H1 (cell line): ENCODE data around the gene TMEM117. TPM values are rescaled to one million over a fixed set of nuclear protein-coding genes. Genes with fewer than 3 reads are reported as not detected.
A peak's percentile ranks its signal among the peaks of the same experiment; 100 is the strongest.

ENCODE experiments used
- CTCF ChIA-PET: fragments of 300-600 bp; sonication (Branson Sonifier 250); formaldehyde crosslinking; loops from one replicate; lab custom pipeline; 2021; ENCODE audit not compliant: partially characterized antibody; lab: Charles Lee
- POLR2A ChIA-PET: fragments of 300-600 bp; sonication (Branson Sonifier 250); formaldehyde crosslinking; loops from one replicate; lab custom pipeline; 2021; ENCODE audit warnings: inconsistent platforms; ENCODE audit not compliant: partially characterized antibody; lab: Charles Lee
- DNase-seq, 2 experiments: peaks; one replicate each; pipeline versions ENCODE4 v3.0.0 to v3.0.0-alpha.2; 2010 to 2022; ENCODE audit warnings: low spot score in 2 of 2, low read depth in 1 of 2, mixed read lengths in 1 of 2
- FAIRE-seq: peaks from 2 replicates; lab custom pipeline; 2011; peaks lifted over from hg19 to GRCh38; lab: Jason Lieb, UNC
- H2AFZ ChIP-seq: 2 replicates; pipeline ENCODE4 v1.8.1; 2012; ENCODE audit warnings: low read length, inconsistent platforms
- H2AK5ac ChIP-seq: 2 replicates; pipeline ENCODE4 v1.6.1; 2013; ENCODE audit warnings: low read depth, low read length
- H2BK120ac ChIP-seq: replicated peaks from 2 replicates; pipeline ENCODE3; 2013; ENCODE audit warnings: low read depth, low read length, inconsistent platforms
- H2BK12ac ChIP-seq: 2 replicates; pipeline ENCODE4 v1.6.1; 2013; ENCODE audit warnings: low read depth, low read length
- H2BK15ac ChIP-seq: 2 replicates; pipeline ENCODE4 v1.6.1; 2013; ENCODE audit warnings: low read length
- H2BK20ac ChIP-seq: 2 replicates; pipeline ENCODE4 v1.6.1; 2013; ENCODE audit warnings: low read length
- H2BK5ac ChIP-seq: 2 replicates; pipeline ENCODE4 v1.6.1; 2013; ENCODE audit warnings: low read depth, low read length
- H3K14ac ChIP-seq: 2 replicates; pipeline ENCODE4 v1.6.1; 2013; ENCODE audit warnings: inconsistent platforms; ENCODE audit not compliant: insufficient read length
- H3K18ac ChIP-seq: 2 replicates; pipeline ENCODE4 v1.6.1; 2013; ENCODE audit warnings: low read length; ENCODE audit errors: extremely low read depth
- H3K23ac ChIP-seq: 2 replicates; pipeline ENCODE4 v1.6.1; 2013; ENCODE audit warnings: inconsistent platforms; ENCODE audit not compliant: insufficient read length
- H3K23me2 ChIP-seq: 2 replicates; pipeline ENCODE4 v1.6.1; 2013; ENCODE audit warnings: low read depth, low read length
- H3K27ac ChIP-seq: 2 replicates; pipeline ENCODE4 v1.6.1; 2011; ENCODE audit warnings: low read depth, low read length, inconsistent platforms
- H3K27me3 ChIP-seq, 4 experiments: replicated peaks in 1 of 4; 1 replicate in 1 of 4; 2 replicates in 3 of 4; pipeline versions ENCODE4 v1.6.1 to v1.8.1; 2011 to 2013; ENCODE audit warnings: low read length in 3 of 4, mild to moderate bottlenecking in 3 of 4, inconsistent platforms in 2 of 4, mixed read lengths in 2 of 4, moderate library complexity in 1 of 4; ENCODE audit not compliant: control insufficient read depth in 3 of 4, insufficient read depth in 3 of 4; ENCODE audit errors: extremely low read depth in 1 of 4
- H3K36me3 ChIP-seq, 4 experiments: 2 replicates each; pipeline versions ENCODE4 v1.6.1 to v1.8.1; 2011 to 2013; ENCODE audit warnings: mild to moderate bottlenecking in 4 of 4, low read length in 3 of 4, moderate library complexity in 2 of 4, control low read depth in 1 of 4, inconsistent platforms in 1 of 4; ENCODE audit not compliant: insufficient read depth in 4 of 4, control insufficient read depth in 2 of 4
- H3K4ac ChIP-seq: replicated peaks from 2 replicates; pipeline ENCODE3; 2013; ENCODE audit warnings: low read length, low read depth, mixed read lengths, inconsistent platforms; ENCODE audit not compliant: insufficient read length
- H3K4me1 ChIP-seq, 4 experiments: replicated peaks in 1 of 4; 1 replicate in 1 of 4; 2 replicates in 3 of 4; pipeline versions ENCODE4 v1.6.1 to v1.8.1; 2011 to 2013; ENCODE audit warnings: low read length in 3 of 4, inconsistent platforms in 2 of 4, mixed read lengths in 1 of 4; ENCODE audit not compliant: insufficient read depth in 4 of 4, control insufficient read depth in 3 of 4
- H3K4me2 ChIP-seq, 2 experiments: 2 replicates each; pipeline versions ENCODE4 v1.6.1 to v1.8.1; 2011 to 2013; ENCODE audit warnings: low read depth in 2 of 2, low read length in 2 of 2, control low read depth in 1 of 2, inconsistent platforms in 1 of 2, mild to moderate bottlenecking in 1 of 2; ENCODE audit not compliant: insufficient read depth in 1 of 2
- H3K4me3 ChIP-seq, 4 experiments: fragments of 200-600, 300-600 bp in 1 of 4; sonication (generic), shearing (Covaris generic), sonication (Bioruptor Twin) in 1 of 4; 2 replicates each; pipeline versions ENCODE4 v1.5.1 to v1.8.1; 2011 to 2016; ENCODE audit warnings: low read length in 4 of 4, low read depth in 3 of 4, control low read depth in 2 of 4, inconsistent platforms in 2 of 4, mild to moderate bottlenecking in 2 of 4, mixed read lengths in 1 of 4, moderate library complexity in 1 of 4; ENCODE audit not compliant: insufficient read depth in 2 of 4; ENCODE audit errors: extremely low read depth in 1 of 4
- H3K56ac ChIP-seq: replicated peaks from 2 replicates; pipeline ENCODE3; 2013; ENCODE audit warnings: low read depth, mild to moderate bottlenecking, mixed read lengths, low read length, inconsistent platforms; ENCODE audit not compliant: insufficient read length
- H3K79me1 ChIP-seq: 2 replicates; pipeline ENCODE4 v1.6.1; 2013; ENCODE audit warnings: low read depth, low read length, control low read depth
- H3K79me2 ChIP-seq, 2 experiments: 2 replicates each; pipeline versions ENCODE4 v1.6.1 to v1.8.1; 2012 to 2013; ENCODE audit warnings: low read length in 2 of 2, mild to moderate bottlenecking in 2 of 2, inconsistent platforms in 1 of 2; ENCODE audit not compliant: insufficient read depth in 2 of 2, control insufficient read depth in 1 of 2
- H3K9ac ChIP-seq, 4 experiments: replicated peaks in 1 of 4; 1 replicate in 1 of 4; 2 replicates in 3 of 4; pipeline versions ENCODE4 v1.6.1 to v1.8.1; 2011 to 2013; ENCODE audit warnings: low read depth in 3 of 4, low read length in 3 of 4, control low read depth in 2 of 4, mild to moderate bottlenecking in 2 of 4, moderate library complexity in 2 of 4, inconsistent platforms in 1 of 4; ENCODE audit errors: extremely low read depth in 1 of 4
- H3K9me3 ChIP-seq, 2 experiments: 2 replicates each; pipeline versions ENCODE4 v1.6.1 to v1.8.1; 2012 to 2013; ENCODE audit warnings: mild to moderate bottlenecking in 2 of 2, moderate library complexity in 2 of 2, control low read depth in 1 of 2, inconsistent platforms in 1 of 2, low read depth in 1 of 2, low read length in 1 of 2, mixed read lengths in 1 of 2; ENCODE audit not compliant: insufficient read depth in 2 of 2
- H4K20me1 ChIP-seq, 2 experiments: replicated peaks in 1 of 2; 2 replicates each; pipeline versions ENCODE3 to v1.8.1; 2011 to 2013; ENCODE audit warnings: inconsistent platforms in 2 of 2, low read length in 2 of 2, mild to moderate bottlenecking in 1 of 2; ENCODE audit not compliant: insufficient read depth in 2 of 2, control insufficient read depth in 1 of 2
- H4K5ac ChIP-seq: 2 replicates; pipeline ENCODE4 v1.6.1; 2013; ENCODE audit warnings: low read length, low read depth, mixed read lengths, inconsistent platforms; ENCODE audit not compliant: insufficient read length
- H4K8ac ChIP-seq: 2 replicates; pipeline ENCODE4 v1.8.0; 2013; ENCODE audit warnings: mild to moderate bottlenecking, moderate library complexity, low read length, inconsistent platforms; ENCODE audit not compliant: insufficient read depth; ENCODE audit errors: extremely low read depth
- H4K91ac ChIP-seq: replicated peaks from 2 replicates; pipeline ENCODE3; 2013; ENCODE audit warnings: low read length, mixed read lengths, inconsistent platforms; ENCODE audit not compliant: insufficient read length
- CTCF ChIP-seq, 3 experiments: IDR thresholded peaks; 1 replicate in 2 of 3; 2 replicates in 1 of 3; pipeline versions ENCODE4 v1.5.1 to v1.6.1; 2011; ENCODE audit warnings: low read length in 3 of 3, mild to moderate bottlenecking in 3 of 3, inconsistent platforms in 2 of 3, low read depth in 1 of 3, moderate library complexity in 1 of 3; ENCODE audit not compliant: insufficient read depth in 1 of 3; ENCODE audit errors: control extremely low read depth in 1 of 3
- KDM4A ChIP-seq: IDR thresholded peaks from one replicate; pipeline ENCODE4 v1.7.1; 2012; ENCODE audit warnings: low read depth, mild to moderate bottlenecking, moderate library complexity, low read length, inconsistent platforms; ENCODE audit not compliant: severe bottlenecking
- RAD21 ChIP-seq, 2 experiments: IDR thresholded peaks in 1 of 2; conservative IDR thresholded peaks in 1 of 2; 2 replicates each; pipeline ENCODE4 v1.6.1; 2011; ENCODE audit warnings: low read depth in 2 of 2, low read length in 2 of 2, improper control_type of control experiment in 1 of 2, inconsistent platforms in 1 of 2, mild to moderate bottlenecking in 1 of 2, moderate library complexity in 1 of 2
- RFX5 ChIP-seq: IDR thresholded peaks from 2 replicates; pipeline ENCODE4 v1.6.1; 2011; ENCODE audit warnings: low read depth, low read length, improper control_type of control experiment, borderline replicate concordance
- SIN3A ChIP-seq, 2 experiments: IDR thresholded peaks in 1 of 2; conservative IDR thresholded peaks in 1 of 2; 2 replicates each; pipeline ENCODE4 v1.6.1; 2011 to 2012; ENCODE audit warnings: low read length in 2 of 2, improper control_type of control experiment in 1 of 2, low read depth in 1 of 2, mild to moderate bottlenecking in 1 of 2
- TEAD4 ChIP-seq: IDR thresholded peaks from 2 replicates; pipeline ENCODE4 v1.6.1; 2012; ENCODE audit warnings: low read depth, low read length, inconsistent platforms, mixed read lengths
- WGBS, 2 experiments: shearing (Covaris generic) in 1 of 2; methylation state at CpG; one replicate each; pipeline versions ENCODE4 v1.1.6 to v1.1.7; 2013 to 2015; ENCODE audit warnings: low lambda C conversion rate in 2 of 2, mixed read lengths in 2 of 2, inconsistent platforms in 1 of 2, low coverage in 1 of 2, missing lambda C conversion rate in 1 of 2; ENCODE audit not compliant: insufficient replicate concordance in 2 of 2, insufficient coverage in 1 of 2, insufficient read length in 1 of 2; ENCODE audit errors: extremely low coverage in 1 of 2, missing lambda C conversion rate in 1 of 2; 5-methylcytosine and 5-hydroxymethylcytosine counted together
- polyA plus RNA-seq, 7 experiments: library from polyadenylated mRNA; depleted of rRNA in 3 of 7; stranded (reverse) in 5 of 7; unstranded in 2 of 7; fragments of >200 nt in 5 of 7; fragments of 200-250 nt in 2 of 7; gene quantifications; 1 replicate in 5 of 7; 2 replicates in 1 of 7; 4 replicates in 1 of 7; pipeline versions ENCODE4 v1.2.1 to v1.2.3, GENCODE V29; 2011 to 2013; ENCODE audit warnings: missing spikeins in 2 of 7, mixed read lengths in 2 of 7
- total RNA-seq: library from RNA; stranded (reverse); fragmentation: NEBNext Ultra II Directional; extraction: Animal tissue kit (Norgen Biotek cat#: 25700); gene quantifications from 2 replicates; pipeline ENCODE4 v1.2.1, GENCODE V29; 2021

TMEM117 gene
- total and polyA plus RNA-seq, 2 of the 8 experiments (the other 6 are each of a cell fraction or from before 2014, with no cell fraction given): 0.80 to 1.4 TPM

- no peaks in the 10 kb centered on the region for H3K79me2 ChIP-seq
- no peaks in the 10 kb centered on the region for H3K36me3 ChIP-seq
- H3K4me1 ChIP-seq: no peaks in the 10 kb centered on the region
- no peaks in the 10 kb centered on the region for H3K9me3 ChIP-seq
- FAIRE-seq (peak; percentile 82), DNase-seq (peak in 1 of 2 experiments; percentile 52)
- WGBS, 2 experiments: 75% methylated on average over 7 of the region's 7 CpGs; no CpG with 5 or more reads in 1 of the 2 experiments
- H2BK20ac ChIP-seq: no peak overlapping the region
- H3K14ac ChIP-seq: no peak overlapping the region
- H3K79me1 ChIP-seq: no peaks in the 10 kb centered on the region
- no peak overlapping the region for H2BK120ac ChIP-seq
- H3K4me2 ChIP-seq: no peak overlapping the region
- H3K18ac ChIP-seq: no peak overlapping the region
- H4K8ac ChIP-seq: no peak overlapping the region
- no peaks in the 10 kb centered on the region for H3K27me3 ChIP-seq
- H3K56ac ChIP-seq: no peak overlapping the region
- no peaks in the 10 kb centered on the region for H3K23me2 ChIP-seq
- no peak overlapping the region for H2AK5ac ChIP-seq
- H2BK12ac ChIP-seq: no peak overlapping the region; the same call in 1 of the 2 replicates
- no peak for TF ChIP-seq SIN3A (conservative IDR thresholded peaks at IDR 0.05 in 1 of 2, IDR thresholded peaks at IDR 0.05 in 1 of 2; ENCODE audit: low read depth in 1 of 2, low read length in 2 of 2)
- TF ChIP-seq CTCF (IDR thresholded peaks at IDR 0.05; ENCODE audit: control extremely low read depth in 1 of 3, insufficient read depth in 1 of 3, low read depth in 1 of 3, low read length in 3 of 3): peak in 2 of 3 experiments; percentile 64 to 82; a peak in 3 of 4 replicates
- TF ChIP-seq KDM4A: no peak
- no peak for TF ChIP-seq TEAD4
- peak; percentile 71 to 83 for TF ChIP-seq RAD21 (IDR thresholded peaks at IDR 0.05 in 1 of 2, conservative IDR thresholded peaks at IDR 0.05 in 1 of 2; ENCODE audit: low read depth in 2 of 2, low read length in 2 of 2)
- TF ChIP-seq RFX5: no peak
- H3K9ac ChIP-seq: no peak overlapping the region
- no peak overlapping the region for H2BK15ac ChIP-seq
- H4K20me1 ChIP-seq: no peaks in the 10 kb centered on the region
- H3K4me3 ChIP-seq: no peak overlapping the region
- H3K23ac ChIP-seq: no peak overlapping the region
- H2BK5ac ChIP-seq: no peak overlapping the region
- peak overlapping the region; percentile 49 for H3K4ac ChIP-seq
- POLR2A ChIA-PET: no interaction called here
- peak overlapping the region; percentile 82 for H4K91ac ChIP-seq
- H3K27ac ChIP-seq: no peak overlapping the region
- no peak overlapping the region for H2AFZ ChIP-seq
- H4K5ac ChIP-seq: no peak overlapping the region
- CTCF ChIA-PET: interaction anchor here (0.6 to 2.2 kb wide), 29 partner anchors 9 to 1430 kb away, joined by 3 to 11 read pairs (median 3); no protein-coding TSS in a partner anchor
These were observed 481.8 kb downstream of the TMEM117 start for GRCh38 chr12:44317651-44318126.
